Thyroid gland (tissue), 4 donors: ENCODE measurements around the gene DHX30. TPM values are rescaled to one million over a fixed set of nuclear protein-coding genes. Genes with fewer than 3 reads are reported as not detected.

Source experiments
- DNase-seq, 2 donors: peaks; one replicate each; pipeline ENCODE4 v3.0.0-alpha.2; 2019
- H3K27ac ChIP-seq, 3 donors: fragments of 200-600 bp; sonication (generic); 1 replicate in 2 of 3; 2 replicates in 1 of 3; pipeline ENCODE4 v1.5.1; 2016 to 2019; ENCODE audit warnings: mild to moderate bottlenecking in 1 of 3, moderate library complexity in 1 of 3
- H3K27me3 ChIP-seq: fragments of 200-600 bp; sonication (generic); one replicate; pipeline ENCODE4 v1.5.1; 2019
- H3K36me3 ChIP-seq, 2 donors: fragments of 200-600 bp; sonication (generic); one replicate each; pipeline ENCODE4 v1.5.1; 2016 to 2019
- H3K4me1 ChIP-seq, 2 donors: fragments of 200-600 bp; sonication (generic); one replicate each; pipeline ENCODE4 v1.5.1; 2017 to 2019
- H3K4me3 ChIP-seq, 3 donors: fragments of 200-600 bp; sonication (generic); replicated peaks in 1 of 3; 1 replicate in 2 of 3; 2 replicates in 1 of 3; pipeline ENCODE4 v1.5.1; 2016; ENCODE audit warnings: mild to moderate bottlenecking in 1 of 3
- H3K9me3 ChIP-seq: fragments of 200-600 bp; sonication (generic); one replicate; pipeline ENCODE4 v1.5.1; 2017
- CTCF ChIP-seq, 6 experiments: fragments of 200-600 bp in 3 of 6; fragments of 450-650 bp in 3 of 6; sonication (generic) in 3 of 6; IDR thresholded peaks; one replicate each; pipeline ENCODE4 v1.5.1; 2016 to 2019; ENCODE audit warnings: antibody characterized with exemption in 6 of 6, mild to moderate bottlenecking in 2 of 6, inconsistent platforms in 1 of 6, moderate library complexity in 1 of 6
- POLR2A ChIP-seq, 2 donors: fragments of 450-650 bp; IDR thresholded peaks; one replicate each; pipeline ENCODE4 v1.6.1; 2017; ENCODE audit warnings: antibody characterized with exemption in 2 of 2, mild to moderate bottlenecking in 2 of 2, moderate library complexity in 1 of 2
- WGBS, 2 donors: methylation state at CpG; one replicate each; pipeline ENCODE4 v1.1.5; 2017; 5-methylcytosine and 5-hydroxymethylcytosine counted together
- intact Hi-C: fragments of 100-400 bp; cut with DNase I; formaldehyde crosslinking; loops from one replicate; pipeline ENCODE4 v1.15.1; 2023
- total RNA-seq, 4 donors: library from RNA; depleted of rRNA; stranded (reverse); fragments of >200 nt; gene quantifications; one replicate each; pipeline ENCODE4 v1.2.3, GENCODE V29; 2016

Gene DHX30
- total RNA-seq, 4 donors from 2014 or later, result 51.3 to 80.3 (median 72.8) TPM

- intact Hi-C loops, result no loop called here
- H3K27me3 ChIP-seq, result no peaks in the 10 kb centered on the region
- no peak overlapping the region for H3K4me3 ChIP-seq
- WGBS, 2 donors, result 79 to 85% methylated on average over 12 to 14 of the region's 14 CpGs
- H3K4me1 ChIP-seq, result no peaks in the 10 kb centered on the region
- no peak overlapping the region for H3K27ac ChIP-seq
- no peak for DNase-seq
- H3K36me3 ChIP-seq, result peaks cover 66 to 70% of the 10 kb centered on the region in 2 donors
- no peaks in the 10 kb centered on the region for H3K9me3 ChIP-seq
- TF ChIP-seq POLR2A (IDR thresholded peaks at IDR 0.05) (no peak), CTCF (IDR thresholded peaks at IDR 0.05) (no peak)
Observed at GRCh38 chr3:47850564-47851410, 47.8 kb downstream of the DHX30 start.

DNA sequence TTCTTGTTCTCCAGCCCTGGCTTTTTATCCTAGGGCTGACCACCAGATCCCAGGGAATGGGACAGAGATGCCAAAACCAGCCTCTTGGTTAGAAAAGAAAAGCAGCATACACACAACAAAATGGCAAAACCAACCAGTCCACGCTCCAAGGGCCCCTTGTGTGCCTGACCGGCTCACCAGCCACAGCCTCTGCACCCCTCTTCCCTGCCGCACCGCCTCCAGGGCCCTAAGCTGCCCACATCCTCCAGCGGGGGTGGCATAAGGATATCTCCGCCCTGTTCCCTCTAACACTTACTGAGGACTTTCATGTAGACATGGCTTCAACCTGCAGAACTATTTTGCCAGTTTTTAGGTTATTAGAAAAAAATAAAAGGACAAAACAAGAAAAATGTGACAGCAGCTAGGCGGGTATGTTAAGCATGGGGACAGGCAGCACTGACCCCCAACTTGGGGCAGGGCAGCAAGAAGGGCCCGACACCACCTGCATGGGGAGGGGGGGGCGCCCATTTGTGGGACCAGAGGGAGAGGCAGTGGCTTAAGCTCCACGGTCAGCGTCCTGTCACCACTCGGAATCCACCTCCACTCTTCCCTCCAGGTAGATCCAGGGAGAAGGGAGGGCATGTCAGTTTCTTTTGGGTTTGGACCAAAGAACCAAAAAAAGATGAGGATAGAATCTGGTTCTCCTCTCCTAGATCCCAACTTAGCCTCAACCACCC is 49.1 kb downstream of the DHX30 start:
- H3K36me3 ChIP-seq, result peaks cover 65 to 69% of the 10 kb centered on the region in 2 donors
- H3K27me3 ChIP-seq, result no peaks in the 10 kb centered on the region
- H3K27ac ChIP-seq, result no peak overlapping the region
- DNase-seq, result no peak
- H3K9me3 ChIP-seq, result no peaks in the 10 kb centered on the region
- H3K4me1 ChIP-seq, result no peaks in the 10 kb centered on the region
- no peak for TF ChIP-seq POLR2A (IDR thresholded peaks at IDR 0.05)
- no peak for TF ChIP-seq CTCF (IDR thresholded peaks at IDR 0.05)
- intact Hi-C loops, result no loop called here
- 93% methylated on average over 12 of the region's 12 CpGs for WGBS, 2 donors
- H3K4me3 ChIP-seq, result no peak overlapping the region

GRCh38 chr3:47852604-47853602 is 50.0 kb downstream of the DHX30 start:
- no peak for DNase-seq
- Histone ChIP-seq H3K27ac (no peak overlapping the region), H3K4me1 (no peaks in the 10 kb centered on the region), H3K27me3 (no peaks in the 10 kb centered on the region), H3K9me3 (no peaks in the 10 kb centered on the region), H3K4me3 (no peak overlapping the region), H3K36me3 (peaks cover 58 to 64% of the 10 kb centered on the region in 2 donors)
- no peak for TF ChIP-seq POLR2A (IDR thresholded peaks at IDR 0.05)
- no peak for TF ChIP-seq CTCF (IDR thresholded peaks at IDR 0.05)
- WGBS, 2 donors, result 91 to 95% methylated on average over 26 to 29 of the region's 36 CpGs
- intact Hi-C loops, result no loop called here

GRCh38 chr3:47854267-47854666 is 51.3 kb downstream of the DHX30 start:
- no peak overlapping the region for H3K4me3 ChIP-seq
- no peaks in the 10 kb centered on the region for H3K4me1 ChIP-seq
- no peaks in the 10 kb centered on the region for H3K9me3 ChIP-seq
- TF ChIP-seq CTCF (IDR thresholded peaks at IDR 0.05) (no peak), POLR2A (IDR thresholded peaks at IDR 0.05) (no peak)
- 90 to 91% methylated on average over 11 of the region's 11 CpGs for whole genome bisulfite sequencing, 2 donors
- intact Hi-C loops, result no loop called here
- peaks cover 45 to 52% of the 10 kb centered on the region in 2 donors for H3K36me3 ChIP-seq
- no peak overlapping the region for H3K27ac ChIP-seq
- H3K27me3 ChIP-seq, result no peaks in the 10 kb centered on the region
- no peak for DNase-seq
